ENCODE results near the gene PREX1.

DNA sequence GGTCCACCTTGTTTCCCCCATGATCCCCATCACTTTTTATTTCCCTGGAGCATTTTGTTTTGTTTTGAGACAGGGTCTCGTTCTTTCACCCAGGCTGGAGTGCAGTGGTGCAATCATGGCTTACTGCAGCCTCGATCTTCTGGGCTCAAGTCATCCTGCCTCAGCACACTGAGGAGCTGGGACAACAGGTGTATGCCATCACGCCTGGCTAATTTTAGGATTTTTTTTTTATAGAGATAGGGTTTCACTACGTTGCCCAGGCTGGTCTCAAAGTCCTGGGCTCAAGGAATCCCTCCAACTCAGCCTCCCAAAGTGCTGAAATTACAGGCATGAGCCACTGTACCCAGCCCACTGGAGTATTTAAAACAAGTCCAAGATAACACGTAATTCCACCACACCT lies 179.9 kb downstream of the PREX1 start:
- TF ChIP-seq, protein P1, sequence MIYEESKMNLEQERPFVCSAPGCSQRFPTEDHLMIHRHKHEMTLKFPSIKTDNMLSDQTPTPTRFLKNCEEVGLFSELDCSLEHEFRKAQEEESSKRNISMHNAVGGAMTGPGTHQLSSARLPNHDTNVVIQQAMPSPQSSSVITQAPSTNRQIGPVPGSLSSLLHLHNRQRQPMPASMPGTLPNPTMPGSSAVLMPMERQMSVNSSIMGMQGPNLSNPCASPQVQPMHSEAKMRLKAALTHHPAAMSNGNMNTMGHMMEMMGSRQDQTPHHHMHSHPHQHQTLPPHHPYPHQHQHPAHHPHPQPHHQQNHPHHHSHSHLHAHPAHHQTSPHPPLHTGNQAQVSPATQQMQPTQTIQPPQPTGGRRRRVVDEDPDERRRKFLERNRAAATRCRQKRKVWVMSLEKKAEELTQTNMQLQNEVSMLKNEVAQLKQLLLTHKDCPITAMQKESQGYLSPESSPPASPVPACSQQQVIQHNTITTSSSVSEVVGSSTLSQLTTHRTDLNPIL (CRISPR knock-in tag; IDR thresholded peaks at IDR 0.05; ENCODE audit: low read depth) = no peak
- no peak for TF ChIP-seq RARB (CRISPR knock-in tag; IDR thresholded peaks at IDR 0.05)
- TF ChIP-seq OSR1 (CRISPR knock-in tag; IDR thresholded peaks at IDR 0.05) = no peak
- TF ChIP-seq, protein P2, sequence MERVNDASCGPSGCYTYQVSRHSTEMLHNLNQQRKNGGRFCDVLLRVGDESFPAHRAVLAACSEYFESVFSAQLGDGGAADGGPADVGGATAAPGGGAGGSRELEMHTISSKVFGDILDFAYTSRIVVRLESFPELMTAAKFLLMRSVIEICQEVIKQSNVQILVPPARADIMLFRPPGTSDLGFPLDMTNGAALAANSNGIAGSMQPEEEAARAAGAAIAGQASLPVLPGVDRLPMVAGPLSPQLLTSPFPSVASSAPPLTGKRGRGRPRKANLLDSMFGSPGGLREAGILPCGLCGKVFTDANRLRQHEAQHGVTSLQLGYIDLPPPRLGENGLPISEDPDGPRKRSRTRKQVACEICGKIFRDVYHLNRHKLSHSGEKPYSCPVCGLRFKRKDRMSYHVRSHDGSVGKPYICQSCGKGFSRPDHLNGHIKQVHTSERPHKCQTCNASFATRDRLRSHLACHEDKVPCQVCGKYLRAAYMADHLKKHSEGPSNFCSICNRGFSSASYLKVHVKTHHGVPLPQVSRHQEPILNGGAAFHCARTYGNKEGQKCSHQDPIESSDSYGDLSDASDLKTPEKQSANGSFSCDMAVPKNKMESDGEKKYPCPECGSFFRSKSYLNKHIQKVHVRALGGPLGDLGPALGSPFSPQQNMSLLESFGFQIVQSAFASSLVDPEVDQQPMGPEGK (CRISPR knock-in tag; IDR thresholded peaks at IDR 0.05; ENCODE audit: borderline replicate concordance) = no peak
